DOHH2 (cell line): ENCODE data around the gene LRCH1.

Experiments
- EZH2phosphoT487 ChIP-seq: fragments of 200-600 bp; sonication (generic); IDR thresholded peaks from 2 replicates; pipeline ENCODE4 v1.6.1; 2017; ENCODE audit warnings: borderline replicate concordance, mild to moderate bottlenecking, antibody characterized with exemption, low read length, moderate library complexity, mixed read lengths
- TF ChIP-seq, protein P1 (sequence below): fragments of 200-600 bp; sonication (generic); IDR thresholded peaks from one replicate; pipeline ENCODE4 v1.5.1; 2014; ENCODE audit warnings: antibody characterized with exemption, mild to moderate bottlenecking, low read depth, low read length; ENCODE audit not compliant: poor library complexity, severe bottlenecking

DNA sequence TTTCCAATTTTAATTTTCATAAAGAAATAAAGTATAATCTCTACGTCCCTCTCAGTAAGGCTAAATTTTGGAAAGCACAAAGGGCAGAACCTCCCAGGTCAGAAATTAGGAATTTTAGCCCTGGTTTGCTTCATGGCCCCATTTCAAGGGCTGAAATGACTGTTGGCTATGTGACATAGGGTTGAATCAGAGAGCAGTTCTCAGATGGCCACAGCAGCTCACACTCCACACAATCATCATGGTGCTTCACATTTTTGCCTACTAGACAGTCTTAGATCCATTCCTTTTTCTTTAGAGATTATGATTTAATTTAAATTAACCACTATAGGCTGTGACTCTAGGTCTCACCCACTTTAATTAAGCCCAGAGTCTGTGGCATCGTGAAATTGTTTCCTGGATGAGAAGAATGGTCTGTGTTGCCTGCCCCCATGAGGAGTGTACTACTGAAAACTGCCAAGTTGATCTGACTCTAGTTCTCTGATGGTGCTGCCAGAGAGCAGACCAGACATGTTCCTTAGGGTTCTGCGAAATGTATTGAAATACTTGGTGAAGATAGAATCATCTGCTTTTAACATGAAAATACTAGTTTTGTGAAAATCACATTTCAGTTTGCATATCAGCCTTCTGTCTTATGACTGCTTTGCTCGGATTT is 186.6 kb downstream of the LRCH1 start:
- TF ChIP-seq, protein P1, sequence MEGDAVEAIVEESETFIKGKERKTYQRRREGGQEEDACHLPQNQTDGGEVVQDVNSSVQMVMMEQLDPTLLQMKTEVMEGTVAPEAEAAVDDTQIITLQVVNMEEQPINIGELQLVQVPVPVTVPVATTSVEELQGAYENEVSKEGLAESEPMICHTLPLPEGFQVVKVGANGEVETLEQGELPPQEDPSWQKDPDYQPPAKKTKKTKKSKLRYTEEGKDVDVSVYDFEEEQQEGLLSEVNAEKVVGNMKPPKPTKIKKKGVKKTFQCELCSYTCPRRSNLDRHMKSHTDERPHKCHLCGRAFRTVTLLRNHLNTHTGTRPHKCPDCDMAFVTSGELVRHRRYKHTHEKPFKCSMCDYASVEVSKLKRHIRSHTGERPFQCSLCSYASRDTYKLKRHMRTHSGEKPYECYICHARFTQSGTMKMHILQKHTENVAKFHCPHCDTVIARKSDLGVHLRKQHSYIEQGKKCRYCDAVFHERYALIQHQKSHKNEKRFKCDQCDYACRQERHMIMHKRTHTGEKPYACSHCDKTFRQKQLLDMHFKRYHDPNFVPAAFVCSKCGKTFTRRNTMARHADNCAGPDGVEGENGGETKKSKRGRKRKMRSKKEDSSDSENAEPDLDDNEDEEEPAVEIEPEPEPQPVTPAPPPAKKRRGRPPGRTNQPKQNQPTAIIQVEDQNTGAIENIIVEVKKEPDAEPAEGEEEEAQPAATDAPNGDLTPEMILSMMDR, result no peak
- no peak for TF ChIP-seq EZH2phosphoT487
